Gastrocnemius medialis (tissue), 4 donors: ENCODE results near the gene LRRN3.

Experiments used
- CTCF ChIP-seq, 5 experiments: fragments of 450-650 bp in 3 of 5; fragments of 200-600 bp in 2 of 5; sonication (generic) in 2 of 5; IDR thresholded peaks in 4 of 5; conservative IDR thresholded peaks in 1 of 5; 1 replicate in 4 of 5; 2 replicates in 1 of 5; pipeline ENCODE4 v1.5.1; 2016 to 2019; ENCODE audit warnings: antibody characterized with exemption in 5 of 5, mild to moderate bottlenecking in 3 of 5, moderate library complexity in 3 of 5
- POLR2A ChIP-seq, 2 donors: fragments of 450-650 bp; IDR thresholded peaks; one replicate each; pipeline ENCODE4 v1.6.1; 2017; ENCODE audit warnings: antibody characterized with exemption in 2 of 2, mild to moderate bottlenecking in 2 of 2, moderate library complexity in 2 of 2

- TF ChIP-seq POLR2A (IDR thresholded peaks at IDR 0.05) (no peak), CTCF (IDR thresholded peaks at IDR 0.05 in 4 of 5, conservative IDR thresholded peaks at IDR 0.05 in 1 of 5) (no peak)
Measured at GRCh38 chr7:111138586-111138985, 47.7 kb downstream of the LRRN3 start.
